ENCODE results near the gene C19orf12. TPM values are rescaled to one million over a fixed set of nuclear protein-coding genes. Genes with fewer than 3 reads are reported as not detected.
A peak's percentile ranks its signal among the peaks of the same experiment; 100 is the strongest.

C19orf12 gene
- total and polyA plus RNA-seq, 2 of the 13 experiments (the other 11 are each of a cell fraction or from before 2014, with no cell fraction given), result 17.7 to 34.4 TPM

DNA sequence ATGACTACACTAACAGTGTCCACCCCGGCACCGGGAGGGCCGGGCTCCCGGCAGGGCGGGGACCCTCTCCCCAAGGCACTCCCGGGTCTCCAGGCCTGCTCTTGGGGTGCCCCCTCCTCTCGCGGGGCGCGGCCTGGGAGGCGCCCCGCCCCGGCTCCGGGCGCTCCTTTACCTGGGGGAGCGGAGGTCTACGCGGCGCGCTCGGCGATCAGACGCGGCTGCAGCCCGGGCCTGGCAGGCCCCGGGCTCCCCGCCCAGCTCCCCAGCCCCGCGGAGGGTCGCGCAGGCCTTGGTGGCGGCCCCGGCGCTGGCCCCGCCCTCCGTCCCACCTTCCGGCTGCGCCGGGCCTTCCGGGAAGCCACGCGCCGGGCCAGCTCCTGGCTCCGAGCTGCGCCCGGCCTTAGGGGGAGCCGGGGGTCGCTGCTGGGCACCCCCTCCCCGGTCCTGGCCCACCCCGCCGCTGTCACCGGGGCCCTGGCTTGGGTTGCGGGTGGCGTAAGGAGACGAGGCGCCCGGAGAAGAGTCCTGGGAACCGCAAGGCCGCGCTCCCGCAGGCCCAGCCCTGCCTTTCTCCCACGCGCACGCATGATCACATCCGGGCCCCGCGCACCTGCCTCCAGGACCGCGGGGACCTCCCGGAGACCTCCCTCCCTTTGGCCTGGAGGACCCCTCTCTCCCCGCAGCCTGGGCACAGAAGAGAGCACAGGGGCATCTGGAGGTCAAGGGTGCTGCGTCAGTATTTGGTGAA, at the start of gene C19orf12 (continued):
- TF ChIP-seq, protein P1, sequence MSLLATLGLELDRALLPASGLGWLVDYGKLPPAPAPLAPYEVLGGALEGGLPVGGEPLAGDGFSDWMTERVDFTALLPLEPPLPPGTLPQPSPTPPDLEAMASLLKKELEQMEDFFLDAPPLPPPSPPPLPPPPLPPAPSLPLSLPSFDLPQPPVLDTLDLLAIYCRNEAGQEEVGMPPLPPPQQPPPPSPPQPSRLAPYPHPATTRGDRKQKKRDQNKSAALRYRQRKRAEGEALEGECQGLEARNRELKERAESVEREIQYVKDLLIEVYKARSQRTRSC (CRISPR knock-in tag; IDR thresholded peaks at IDR 0.05; ENCODE audit: low read depth), result no peak
- no peak for TF ChIP-seq ZNF207 (IDR thresholded peaks at IDR 0.05; ENCODE audit: borderline replicate concordance)
- no peak for TF ChIP-seq SOX6 (IDR thresholded peaks at IDR 0.05)
- TF ChIP-seq SOX6 (CRISPR knock-in tag; IDR thresholded peaks at IDR 0.05), result no peak
- TF ChIP-seq ZNF292 (CRISPR knock-in tag; IDR thresholded peaks at IDR 0.05; ENCODE audit: borderline replicate concordance, low read depth), result no peak
- TF ChIP-seq XBP1 (CRISPR knock-in tag; IDR thresholded peaks at IDR 0.05), result no peak
- no peak for TF ChIP-seq ZNF224 (CRISPR knock-in tag; IDR thresholded peaks at IDR 0.05)
- no peak for TF ChIP-seq PAWR (CRISPR knock-in tag; IDR thresholded peaks at IDR 0.05; ENCODE audit: borderline replicate concordance)
- peak; percentile 72 for TF ChIP-seq SAP130 (CRISPR knock-in tag; IDR thresholded peaks at IDR 0.05; ENCODE audit: low read depth)
- TF ChIP-seq, protein P2, sequence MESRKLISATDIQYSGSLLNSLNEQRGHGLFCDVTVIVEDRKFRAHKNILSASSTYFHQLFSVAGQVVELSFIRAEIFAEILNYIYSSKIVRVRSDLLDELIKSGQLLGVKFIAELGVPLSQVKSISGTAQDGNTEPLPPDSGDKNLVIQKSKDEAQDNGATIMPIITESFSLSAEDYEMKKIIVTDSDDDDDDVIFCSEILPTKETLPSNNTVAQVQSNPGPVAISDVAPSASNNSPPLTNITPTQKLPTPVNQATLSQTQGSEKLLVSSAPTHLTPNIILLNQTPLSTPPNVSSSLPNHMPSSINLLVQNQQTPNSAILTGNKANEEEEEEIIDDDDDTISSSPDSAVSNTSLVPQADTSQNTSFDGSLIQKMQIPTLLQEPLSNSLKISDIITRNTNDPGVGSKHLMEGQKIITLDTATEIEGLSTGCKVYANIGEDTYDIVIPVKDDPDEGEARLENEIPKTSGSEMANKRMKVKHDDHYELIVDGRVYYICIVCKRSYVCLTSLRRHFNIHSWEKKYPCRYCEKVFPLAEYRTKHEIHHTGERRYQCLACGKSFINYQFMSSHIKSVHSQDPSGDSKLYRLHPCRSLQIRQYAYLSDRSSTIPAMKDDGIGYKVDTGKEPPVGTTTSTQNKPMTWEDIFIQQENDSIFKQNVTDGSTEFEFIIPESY (CRISPR knock-in tag; IDR thresholded peaks at IDR 0.05), result no peak
- TF ChIP-seq ZNF543 (CRISPR knock-in tag; IDR thresholded peaks at IDR 0.05), result peak; percentile 72; the same call in 1 of the 2 replicates
- 0 out of 2 replicates have a peak, but pooled peaks have one; percentile 61 for TF ChIP-seq ZNF772 (CRISPR knock-in tag; IDR thresholded peaks at IDR 0.05)
- peak; percentile 66; the same call in 1 of the 2 replicates for TF ChIP-seq SPEN (CRISPR knock-in tag; IDR thresholded peaks at IDR 0.05; ENCODE audit: low read depth)
- TF ChIP-seq, protein P3, sequence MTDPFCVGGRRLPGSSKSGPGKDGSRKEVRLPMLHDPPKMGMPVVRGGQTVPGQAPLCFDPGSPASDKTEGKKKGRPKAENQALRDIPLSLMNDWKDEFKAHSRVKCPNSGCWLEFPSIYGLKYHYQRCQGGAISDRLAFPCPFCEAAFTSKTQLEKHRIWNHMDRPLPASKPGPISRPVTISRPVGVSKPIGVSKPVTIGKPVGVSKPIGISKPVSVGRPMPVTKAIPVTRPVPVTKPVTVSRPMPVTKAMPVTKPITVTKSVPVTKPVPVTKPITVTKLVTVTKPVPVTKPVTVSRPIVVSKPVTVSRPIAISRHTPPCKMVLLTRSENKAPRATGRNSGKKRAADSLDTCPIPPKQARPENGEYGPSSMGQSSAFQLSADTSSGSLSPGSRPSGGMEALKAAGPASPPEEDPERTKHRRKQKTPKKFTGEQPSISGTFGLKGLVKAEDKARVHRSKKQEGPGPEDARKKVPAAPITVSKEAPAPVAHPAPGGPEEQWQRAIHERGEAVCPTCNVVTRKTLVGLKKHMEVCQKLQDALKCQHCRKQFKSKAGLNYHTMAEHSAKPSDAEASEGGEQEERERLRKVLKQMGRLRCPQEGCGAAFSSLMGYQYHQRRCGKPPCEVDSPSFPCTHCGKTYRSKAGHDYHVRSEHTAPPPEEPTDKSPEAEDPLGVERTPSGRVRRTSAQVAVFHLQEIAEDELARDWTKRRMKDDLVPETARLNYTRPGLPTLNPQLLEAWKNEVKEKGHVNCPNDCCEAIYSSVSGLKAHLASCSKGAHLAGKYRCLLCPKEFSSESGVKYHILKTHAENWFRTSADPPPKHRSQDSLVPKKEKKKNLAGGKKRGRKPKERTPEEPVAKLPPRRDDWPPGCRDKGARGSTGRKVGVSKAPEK (CRISPR knock-in tag; IDR thresholded peaks at IDR 0.05; ENCODE audit: borderline replicate concordance), result no peak
- TF ChIP-seq ZNF441 (CRISPR knock-in tag; IDR thresholded peaks at IDR 0.05; ENCODE audit: borderline replicate concordance), result peak; percentile 84
- TF ChIP-seq, protein P4, sequence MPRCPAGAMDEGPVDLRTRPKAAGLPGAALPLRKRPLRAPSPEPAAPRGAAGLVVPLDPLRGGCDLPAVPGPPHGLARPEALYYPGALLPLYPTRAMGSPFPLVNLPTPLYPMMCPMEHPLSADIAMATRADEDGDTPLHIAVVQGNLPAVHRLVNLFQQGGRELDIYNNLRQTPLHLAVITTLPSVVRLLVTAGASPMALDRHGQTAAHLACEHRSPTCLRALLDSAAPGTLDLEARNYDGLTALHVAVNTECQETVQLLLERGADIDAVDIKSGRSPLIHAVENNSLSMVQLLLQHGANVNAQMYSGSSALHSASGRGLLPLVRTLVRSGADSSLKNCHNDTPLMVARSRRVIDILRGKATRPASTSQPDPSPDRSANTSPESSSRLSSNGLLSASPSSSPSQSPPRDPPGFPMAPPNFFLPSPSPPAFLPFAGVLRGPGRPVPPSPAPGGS (CRISPR knock-in tag; IDR thresholded peaks at IDR 0.05), result peak; percentile 75; the same call in 1 of the 2 replicates
- TF ChIP-seq ZFP1 (CRISPR knock-in tag; IDR thresholded peaks at IDR 0.05), result no peak
- TF ChIP-seq HOXA3 (CRISPR knock-in tag; IDR thresholded peaks at IDR 0.05), result peak; percentile 46
- TF ChIP-seq, protein P5, sequence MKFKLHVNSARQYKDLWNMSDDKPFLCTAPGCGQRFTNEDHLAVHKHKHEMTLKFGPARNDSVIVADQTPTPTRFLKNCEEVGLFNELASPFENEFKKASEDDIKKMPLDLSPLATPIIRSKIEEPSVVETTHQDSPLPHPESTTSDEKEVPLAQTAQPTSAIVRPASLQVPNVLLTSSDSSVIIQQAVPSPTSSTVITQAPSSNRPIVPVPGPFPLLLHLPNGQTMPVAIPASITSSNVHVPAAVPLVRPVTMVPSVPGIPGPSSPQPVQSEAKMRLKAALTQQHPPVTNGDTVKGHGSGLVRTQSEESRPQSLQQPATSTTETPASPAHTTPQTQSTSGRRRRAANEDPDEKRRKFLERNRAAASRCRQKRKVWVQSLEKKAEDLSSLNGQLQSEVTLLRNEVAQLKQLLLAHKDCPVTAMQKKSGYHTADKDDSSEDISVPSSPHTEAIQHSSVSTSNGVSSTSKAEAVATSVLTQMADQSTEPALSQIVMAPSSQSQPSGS (CRISPR knock-in tag; IDR thresholded peaks at IDR 0.05), result no peak
- TF ChIP-seq KDM1A (CRISPR knock-in tag; IDR thresholded peaks at IDR 0.05), result no peak
- no peak for TF ChIP-seq CHCHD3 (CRISPR knock-in tag; IDR thresholded peaks at IDR 0.05)
- no peak for TF ChIP-seq ZNF549 (CRISPR knock-in tag; IDR thresholded peaks at IDR 0.05)
- TF ChIP-seq HIVEP1 (CRISPR knock-in tag; IDR thresholded peaks at IDR 0.05), result no peak
- TF ChIP-seq HMG20A (CRISPR knock-in tag; IDR thresholded peaks at IDR 0.05; ENCODE audit: borderline replicate concordance), result no peak
